Measurements from ENCODE around the gene ARHGEF10L.
"Not testable (repeated sequence)": the region's sequence is repeated elsewhere in the genome, so short reads cannot be mapped to it uniquely, and the experiment has no call there.

The ARHGEF10L gene

DNA sequence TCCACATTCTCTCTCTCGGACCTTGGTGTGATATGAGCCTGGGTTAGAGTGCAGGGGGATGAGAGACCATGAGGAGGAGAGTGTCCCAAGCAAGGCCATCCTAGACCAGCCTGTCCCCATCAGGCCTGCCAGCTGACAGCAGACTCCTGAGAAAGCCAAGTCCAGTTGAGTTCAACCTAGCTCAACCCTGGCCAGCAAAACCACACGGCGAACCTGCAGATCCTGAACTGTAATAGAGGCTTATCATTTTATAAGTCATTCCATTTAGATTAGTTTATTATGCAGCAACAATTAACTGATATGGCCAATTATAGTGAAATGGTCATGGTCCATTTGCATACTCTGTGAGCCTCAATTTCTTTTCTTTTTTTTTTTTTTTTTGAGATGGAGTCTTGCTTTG is 36.4 kb upstream of the ARHGEF10L start:
- DNase-seq (ENCODE audit: low read depth), result no peak
- TF ChIP-seq CTCF (conservative IDR thresholded peaks at IDR 0.05; ENCODE audit: low read depth, low read length), result no peak
- no peak overlapping the region for H3K4me3 ChIP-seq (ENCODE audit: low read length)

- H3K4me3 ChIP-seq (ENCODE audit: low read length); DNase-seq (ENCODE audit: low read depth): not testable (repeated sequence)
Observed at GRCh38 chr1:17507200-17507599, 32.3 kb upstream of the ARHGEF10L start.

- no peak overlapping the region for H3K4me3 ChIP-seq (ENCODE audit: low read length)
- peak; percentile 36 for TF ChIP-seq CTCF (conservative IDR thresholded peaks at IDR 0.05; ENCODE audit: low read depth, low read length)
- no peak for DNase-seq (ENCODE audit: low read depth)
Observed at GRCh38 chr1:17507915-17508314, 31.6 kb upstream of the ARHGEF10L start.

GRCh38 chr1:17509363-17509762 is 30.1 kb upstream of the ARHGEF10L start:
- H3K4me3 ChIP-seq (ENCODE audit: low read length), result no peak overlapping the region
- DNase-seq (ENCODE audit: low read depth), result no peak
- no peak for TF ChIP-seq CTCF (conservative IDR thresholded peaks at IDR 0.05; ENCODE audit: low read depth, low read length)

DNA sequence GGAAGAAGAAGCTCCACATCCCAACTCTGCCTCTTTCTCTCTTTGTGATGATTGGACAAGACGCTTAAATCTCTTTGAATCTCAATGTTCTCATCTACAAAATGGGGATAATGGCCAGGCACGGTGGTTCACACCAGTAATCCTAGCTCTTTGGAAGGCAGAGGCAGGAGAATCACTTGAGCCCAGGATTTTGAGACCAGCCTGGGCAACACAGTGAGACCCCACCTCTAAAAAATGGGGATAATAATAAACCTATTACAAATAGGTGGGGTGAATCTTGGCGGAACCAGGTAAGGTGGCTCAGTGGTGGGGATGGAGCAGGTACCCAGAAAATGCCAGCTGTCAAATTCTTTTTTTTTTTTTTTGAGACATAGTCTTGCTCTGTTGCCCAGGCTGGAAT is 29.4 kb upstream of the ARHGEF10L start:
- no peak overlapping the region for H3K4me3 ChIP-seq (ENCODE audit: low read length)
- no peak for TF ChIP-seq CTCF (conservative IDR thresholded peaks at IDR 0.05; ENCODE audit: low read depth, low read length)

GRCh38 chr1:17511188-17511587 is 28.3 kb upstream of the ARHGEF10L start:
- H3K4me3 ChIP-seq (ENCODE audit: low read length), result no peak overlapping the region
- no peak for TF ChIP-seq CTCF (conservative IDR thresholded peaks at IDR 0.05; ENCODE audit: low read depth, low read length)
- no peak for DNase-seq (ENCODE audit: low read depth)

More for the DNA sequence above, 29.4 kb upstream of the ARHGEF10L start:
- no peak for DNase-seq (ENCODE audit: low read depth)

- no peak overlapping the region for H3K4me3 ChIP-seq (ENCODE audit: low read length)
- no peak for TF ChIP-seq CTCF (conservative IDR thresholded peaks at IDR 0.05; ENCODE audit: low read depth, low read length)
- DNase-seq (ENCODE audit: low read depth), result no peak
Observed at GRCh38 chr1:17513131-17513530, 26.4 kb upstream of the ARHGEF10L start.

DNA sequence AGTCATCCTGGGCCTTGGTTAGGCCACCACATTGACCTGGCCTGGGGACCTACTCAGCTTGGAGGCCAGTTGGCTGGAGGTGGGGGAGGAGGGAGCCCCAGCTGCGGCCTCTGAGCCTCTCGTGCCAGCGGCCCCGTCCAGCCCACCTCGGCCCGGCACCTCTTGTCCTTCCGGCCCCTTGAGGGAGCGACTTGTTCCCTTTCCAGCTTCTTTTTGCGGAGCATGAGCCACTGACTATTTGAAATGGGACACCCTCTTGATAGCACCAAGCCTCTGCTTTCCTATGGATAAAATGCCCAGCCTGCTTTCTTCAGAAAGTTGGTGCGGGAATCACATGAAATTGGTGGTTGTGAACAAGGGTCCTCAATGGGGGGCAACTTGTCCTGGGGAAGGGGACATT is 24.7 kb upstream of the ARHGEF10L start:
- no peak for TF ChIP-seq CTCF (conservative IDR thresholded peaks at IDR 0.05; ENCODE audit: low read depth, low read length)
- no peak overlapping the region for H3K4me3 ChIP-seq (ENCODE audit: low read length)
- no peak for DNase-seq (ENCODE audit: low read depth)
